SK-N-MC (cell line): ENCODE results near the gene CTNNA2.

Experiments
- EZH2 ChIP-seq: fragments of 200-600 bp; sonication (generic); IDR thresholded peaks from one replicate; pipeline ENCODE4 v1.6.1; 2017; ENCODE audit warnings: antibody characterized with exemption
- FOXP2 ChIP-seq: optimal IDR thresholded peaks from 2 replicates; pipeline ENCODE3; 2011; ENCODE audit warnings: mild to moderate bottlenecking, moderate library complexity; ENCODE audit not compliant: insufficient read depth; ENCODE audit errors: extremely low read length, control extremely low read depth
- POLR2AphosphoS5 ChIP-seq: IDR thresholded peaks from 2 replicates; pipeline ENCODE4 v1.6.1; 2012; ENCODE audit warnings: mild to moderate bottlenecking, low read depth, low read length, borderline replicate concordance

DNA sequence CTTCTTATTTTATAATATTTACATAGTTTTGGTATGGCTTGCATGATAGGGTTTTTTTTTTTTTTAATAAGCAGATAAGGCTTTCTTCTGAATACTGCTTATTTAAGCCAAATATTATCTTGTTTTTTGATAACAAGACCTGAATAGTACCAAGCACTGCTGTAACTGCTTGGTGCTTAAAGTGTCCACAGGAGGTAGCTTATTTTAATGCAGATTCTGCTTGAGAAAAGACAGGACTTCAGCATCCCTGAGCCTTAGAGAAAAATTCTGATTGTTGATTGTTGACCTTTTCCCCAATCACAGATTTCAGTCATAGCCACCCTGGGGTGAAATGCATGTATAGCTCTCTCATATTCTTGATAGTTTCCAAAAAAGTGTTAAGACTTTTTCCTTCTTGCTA lies 336.4 kb downstream of the CTNNA2 start:
- TF ChIP-seq EZH2 = no peak
- TF ChIP-seq POLR2AphosphoS5 = no peak
- no peak for TF ChIP-seq FOXP2
